NCI-H2107 treated with DMSO at 0.1 percent for 48 hours (cell line): Measurements from ENCODE around the gene SCT.

Source experiments
- DNase-seq: peaks from one replicate; lab custom pipeline; 2025; ENCODE audit not compliant: unreplicated experiment; lab: John Stamatoyannopoulos, UW

Gene SCT

GRCh38 chr11:643849-644738, 17.1 kb upstream of the SCT start:
- DNase-seq, result no peak

DNA sequence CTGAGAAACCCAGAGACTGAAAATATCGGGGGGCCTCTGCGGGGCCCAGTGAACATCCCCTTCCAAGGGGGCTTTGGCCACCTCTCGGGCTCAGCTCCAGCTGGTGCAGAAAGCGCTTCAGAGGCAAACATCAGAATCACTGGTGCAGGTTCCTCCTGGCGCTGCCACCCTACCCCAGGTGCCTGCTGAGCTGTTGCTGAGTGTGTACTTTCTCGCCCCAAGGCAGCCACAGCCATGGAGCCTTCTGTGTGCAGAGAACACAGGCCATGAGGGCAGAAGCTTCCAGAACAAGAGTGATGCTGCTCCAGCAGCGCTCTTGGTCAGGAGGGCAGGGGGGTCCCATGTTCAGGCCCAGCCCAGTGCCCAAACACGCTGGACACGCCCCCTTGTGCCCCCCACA, 16.4 kb upstream of the SCT start:
- DNase-seq, result no peak

- no peak for DNase-seq
These were observed 14.9 kb upstream of the SCT start for GRCh38 chr11:641806-642370.

DNA sequence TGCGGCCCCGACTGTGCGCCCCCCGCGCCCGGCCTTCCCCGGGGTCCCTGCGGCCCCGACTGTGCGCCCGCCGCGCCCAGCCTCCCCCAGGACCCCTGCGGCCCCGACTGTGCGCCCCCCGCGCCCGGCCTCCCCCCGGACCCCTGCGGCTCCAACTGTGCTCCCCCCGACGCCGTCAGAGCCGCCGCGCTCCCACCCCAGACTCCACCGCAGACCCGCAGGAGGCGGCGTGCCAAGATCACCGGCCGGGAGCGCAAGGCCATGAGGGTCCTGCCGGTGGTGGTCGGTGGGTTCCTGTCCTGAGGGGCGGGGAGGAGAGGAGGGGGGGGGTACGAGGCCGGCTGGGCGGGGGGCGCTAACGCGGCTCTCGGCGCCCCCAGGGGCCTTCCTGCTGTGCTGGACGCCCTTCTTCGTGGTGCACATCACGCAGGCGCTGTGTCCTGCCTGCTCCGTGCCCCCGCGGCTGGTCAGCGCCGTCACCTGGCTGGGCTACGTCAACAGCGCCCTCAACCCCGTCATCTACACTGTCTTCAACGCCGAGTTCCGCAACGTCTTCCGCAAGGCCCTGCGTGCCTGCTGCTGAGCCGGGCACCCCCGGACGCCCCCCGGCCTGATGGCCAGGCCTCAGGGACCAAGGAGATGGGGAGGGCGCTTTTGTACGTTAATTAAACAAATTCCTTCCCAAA, 13.2 kb upstream of the SCT start:
- DNase-seq, result no peak

DNA sequence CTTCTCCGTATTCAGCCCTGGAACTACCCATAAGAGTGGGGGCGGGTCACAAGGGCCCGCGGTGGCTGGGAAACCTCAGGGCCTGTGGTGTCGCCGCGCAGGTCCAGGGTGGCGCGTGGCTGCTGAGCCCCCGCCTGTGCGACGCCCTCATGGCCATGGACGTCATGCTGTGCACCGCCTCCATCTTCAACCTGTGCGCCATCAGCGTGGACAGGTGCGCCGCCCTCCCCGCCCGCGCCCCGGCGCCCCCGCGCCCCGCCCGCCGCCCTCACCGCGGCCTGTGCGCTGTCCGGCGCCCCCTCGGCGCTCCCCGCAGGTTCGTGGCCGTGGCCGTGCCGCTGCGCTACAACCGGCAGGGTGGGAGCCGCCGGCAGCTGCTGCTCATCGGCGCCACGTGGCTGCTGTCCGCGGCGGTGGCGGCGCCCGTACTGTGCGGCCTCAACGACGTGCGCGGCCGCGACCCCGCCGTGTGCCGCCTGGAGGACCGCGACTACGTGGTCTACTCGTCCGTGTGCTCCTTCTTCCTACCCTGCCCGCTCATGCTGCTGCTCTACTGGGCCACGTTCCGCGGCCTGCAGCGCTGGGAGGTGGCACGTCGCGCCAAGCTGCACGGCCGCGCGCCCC, 12.5 kb upstream of the SCT start:
- no peak for DNase-seq

- no peak for DNase-seq
These were observed 11.8 kb upstream of the SCT start for GRCh38 chr11:638631-639331.

GRCh38 chr11:637593-638521, 10.9 kb upstream of the SCT start:
- DNase-seq, result no peak

DNA sequence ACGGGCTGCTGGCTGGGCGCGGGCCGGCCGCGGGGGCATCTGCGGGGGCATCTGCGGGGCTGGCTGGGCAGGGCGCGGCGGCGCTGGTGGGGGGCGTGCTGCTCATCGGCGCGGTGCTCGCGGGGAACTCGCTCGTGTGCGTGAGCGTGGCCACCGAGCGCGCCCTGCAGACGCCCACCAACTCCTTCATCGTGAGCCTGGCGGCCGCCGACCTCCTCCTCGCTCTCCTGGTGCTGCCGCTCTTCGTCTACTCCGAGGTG, 10.3 kb upstream of the SCT start:
- no peak for DNase-seq

DNA sequence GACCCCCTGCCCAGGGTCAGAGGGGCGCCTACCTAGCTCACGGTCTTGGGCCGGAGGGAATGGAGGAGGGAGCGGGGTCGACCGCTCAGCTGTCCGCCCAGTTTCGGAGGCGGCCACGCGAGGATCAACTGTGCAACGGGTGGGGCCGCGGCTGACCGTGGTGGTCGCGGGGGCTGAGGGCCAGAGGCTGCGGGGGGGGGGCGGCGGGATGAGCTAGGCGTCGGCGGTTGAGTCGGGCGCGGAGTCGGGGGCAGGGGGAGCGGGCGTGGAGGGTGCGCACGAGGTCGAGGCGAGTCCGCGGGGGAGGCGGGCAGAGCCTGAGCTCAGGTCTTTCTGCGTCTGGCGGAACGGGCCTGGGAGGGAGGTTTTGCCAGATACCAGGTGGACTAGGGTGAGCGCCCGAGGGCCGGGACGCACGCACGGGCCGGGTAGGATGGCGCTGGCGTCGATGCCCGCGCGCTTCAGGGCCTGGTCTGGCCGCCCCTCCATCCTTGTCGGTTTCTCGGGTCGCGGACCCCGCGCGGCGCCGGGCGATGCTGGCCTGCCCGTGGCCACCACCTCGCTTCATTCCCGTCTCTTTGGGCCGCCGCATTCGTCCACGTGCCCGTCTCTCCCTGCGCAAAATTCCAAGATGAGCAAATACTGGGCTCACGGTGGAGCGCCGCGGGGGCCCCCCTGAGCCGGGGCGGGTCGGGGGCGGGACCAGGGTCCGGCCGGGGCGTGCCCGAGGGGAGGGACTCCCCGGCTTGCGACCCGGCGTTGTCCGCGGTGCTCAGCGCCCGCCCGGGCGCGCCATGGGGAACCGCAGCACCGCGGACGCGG, 9.7 kb upstream of the SCT start, which contains the start of gene DRD4:
TSS of gene DRD4 (plus strand) at position 759 of the 822 bp plus-strand sequence. CDS start at position 795, 36 bp downstream.
- no peak for DNase-seq

- DNase-seq, result no peak
These were observed 9.0 kb upstream of the SCT start for GRCh38 chr11:635945-636510.

DNA sequence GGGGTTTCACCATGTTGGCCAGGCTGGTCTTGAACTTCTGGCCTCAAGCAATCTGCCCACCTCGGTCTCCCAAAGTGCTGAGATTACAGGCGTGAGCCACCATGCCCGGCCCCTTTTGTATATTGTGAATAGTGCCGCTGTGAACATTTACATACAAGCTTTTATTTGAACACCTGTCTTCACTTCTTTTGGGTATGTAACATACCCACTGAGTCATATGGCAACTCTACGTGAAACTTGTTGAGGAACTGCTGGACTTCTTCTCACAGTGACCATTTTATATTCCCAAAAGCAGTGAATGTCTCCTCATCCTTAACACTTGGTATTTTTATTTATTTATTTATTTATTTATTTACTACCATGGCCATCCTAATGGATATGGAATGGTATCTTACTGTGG, 3.9 kb upstream of the SCT start:
- DNase-seq, result no peak

DNA sequence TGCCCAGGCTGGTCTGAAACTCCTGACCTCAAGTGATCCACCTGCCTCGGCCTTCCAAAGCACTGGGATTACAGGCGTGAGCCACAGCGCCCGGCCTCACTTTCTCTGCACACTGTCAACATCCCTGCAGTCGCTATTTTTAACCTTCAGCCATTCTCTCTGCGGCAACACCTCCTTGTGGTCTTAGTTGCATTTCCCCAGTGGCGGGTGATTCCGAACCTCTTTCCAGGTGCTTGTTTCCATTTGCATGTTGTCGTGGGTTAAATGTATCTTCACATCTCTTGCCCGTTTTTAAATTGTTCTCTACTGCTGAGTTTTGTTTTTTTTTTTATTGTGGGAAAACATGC, 2.2 kb upstream of the SCT start:
- DNase-seq, result peak; percentile 47

DNA sequence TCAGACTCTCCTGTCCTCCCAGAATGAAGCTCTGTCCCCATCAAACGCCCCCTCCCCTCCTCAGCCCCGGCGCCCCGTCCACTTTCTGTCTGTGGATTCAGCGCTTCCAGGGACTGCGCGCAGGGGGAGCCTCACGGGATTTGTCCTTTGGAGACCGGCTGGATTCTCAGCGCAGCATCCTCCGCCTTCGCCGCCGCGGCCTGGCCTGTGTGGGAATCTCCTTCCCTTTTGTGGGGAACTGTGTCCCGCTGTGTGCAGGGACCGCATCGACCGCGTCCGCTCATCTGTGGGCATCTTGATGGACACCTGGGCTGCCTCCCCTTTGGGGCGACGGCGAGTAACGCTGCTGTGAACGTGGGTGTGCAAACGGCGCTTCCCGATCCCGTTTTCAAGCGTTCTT, 1.1 kb upstream of the SCT start:
- DNase-seq, result no peak

- no peak for DNase-seq
These were observed 261 bp upstream of the SCT start for GRCh38 chr11:627308-627576.

- DNase-seq, result no peak
These were observed 1.2 kb downstream of the SCT start for GRCh38 chr11:625636-626268.

DNA sequence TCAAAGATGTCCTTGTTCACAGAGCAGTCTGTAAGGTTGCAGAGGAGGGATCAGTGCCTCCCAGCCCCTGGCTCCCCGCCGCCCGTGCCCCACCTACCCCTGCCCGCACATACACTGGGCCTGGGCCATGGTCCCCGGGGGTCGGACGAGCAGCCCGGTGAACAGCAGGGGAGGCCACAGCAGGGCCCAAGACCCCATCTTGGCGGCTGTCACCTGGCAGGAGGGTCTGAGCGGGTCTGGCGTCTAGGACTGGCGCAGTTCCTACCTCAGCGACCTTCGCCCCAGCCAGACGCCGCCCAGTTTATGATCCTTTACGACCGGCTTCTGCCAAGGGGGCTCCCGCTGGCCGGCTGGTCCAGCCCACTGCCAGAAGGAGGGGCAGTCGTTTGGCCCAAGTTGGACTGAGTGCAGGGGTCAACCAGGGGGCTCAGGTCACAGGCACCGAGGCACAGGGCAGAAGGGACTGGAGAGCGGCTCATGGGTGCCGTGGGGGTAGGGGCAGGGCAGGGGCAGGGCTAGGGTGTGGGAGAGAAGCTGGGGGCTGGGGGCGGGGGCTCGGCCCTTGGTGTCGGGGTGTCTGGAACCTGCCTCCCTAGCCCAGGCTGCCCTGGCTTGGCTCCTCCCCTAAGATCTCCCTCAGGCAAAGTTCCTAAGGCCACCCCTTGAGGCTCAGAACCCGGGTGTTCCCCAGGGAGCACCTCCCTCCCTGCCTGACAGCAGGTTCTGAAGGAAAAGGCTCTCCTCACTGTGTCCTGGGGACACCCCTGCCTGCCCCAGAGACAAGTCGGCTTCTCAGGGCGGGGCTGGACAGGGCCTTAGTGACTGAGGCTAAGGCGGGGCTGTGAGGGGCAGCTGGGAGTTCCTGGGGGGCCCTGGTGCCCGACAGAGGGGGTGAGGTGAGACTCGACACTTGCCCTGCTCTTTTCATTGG, 2.0 kb downstream of the SCT start, which contains the start of gene CDHR5:
TSS of gene CDHR5 (minus strand) at position 251 of the 931 bp plus-strand sequence. CDS start at position 198, 53 bp downstream.
- DNase-seq, result no peak

DNA sequence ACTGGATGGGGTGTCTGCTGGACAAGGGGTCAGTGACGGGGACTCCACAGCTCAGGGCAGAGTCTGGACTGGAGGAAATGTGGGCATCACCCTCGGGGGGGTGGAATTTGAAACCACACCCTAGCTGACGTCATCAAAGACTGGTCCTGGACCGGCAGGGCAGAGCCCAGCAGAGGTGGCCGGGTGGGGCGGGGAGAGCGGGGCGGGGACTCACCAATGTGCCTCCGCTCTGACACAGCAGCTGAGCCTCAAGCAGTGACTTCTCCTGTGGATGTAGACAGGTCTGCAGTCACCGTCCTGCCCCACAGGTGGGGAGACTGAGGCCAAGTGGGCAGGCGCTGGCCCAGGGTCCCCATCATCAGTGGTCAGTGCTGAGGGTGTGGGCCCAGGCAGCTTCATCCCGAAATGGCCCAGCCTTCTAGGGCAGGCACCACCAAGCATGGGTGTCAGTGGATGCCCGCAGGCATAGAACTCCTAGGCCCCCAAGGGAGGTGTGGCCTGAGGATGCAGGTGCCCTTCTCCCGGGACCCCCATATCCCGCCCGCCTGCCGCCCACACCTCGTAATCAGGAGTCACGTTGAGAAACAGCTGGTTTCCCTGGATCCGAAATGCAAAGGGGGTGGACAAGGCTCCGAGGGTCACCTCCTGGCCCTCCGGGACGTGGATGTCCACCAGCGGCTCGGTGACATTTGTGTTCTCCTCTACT, 2.8 kb downstream of the SCT start:
- no peak for DNase-seq
